HG03571 (cell line): ENCODE results near the gene NHLRC4.

Experiments used
- ATAC-seq: cut with Tn5 transposase; IDR thresholded peaks from one replicate; pipeline ENCODE4 v1.9.1; 2021; ENCODE audit not compliant: unreplicated experiment

Gene NHLRC4

GRCh38 chr16:565419-566330, 1.1 kb upstream of the NHLRC4 start:
- no peak for ATAC-seq

GRCh38 chr16:567373-568256, 810 bp downstream of the NHLRC4 start:
- ATAC-seq, result no peak

GRCh38 chr16:568401-569258, 1.8 kb downstream of the NHLRC4 start:
- no peak for ATAC-seq

GRCh38 chr16:569445-570254, 2.8 kb downstream of the NHLRC4 start, which contains the start of gene PIGQ:
TSS of gene PIGQ (plus strand) at chr16:569968. CDS start at chr16:574075, 4,107 bp downstream.
- ATAC-seq, result no peak

GRCh38 chr16:572865-573650, 6.3 kb downstream of the NHLRC4 start:
- ATAC-seq, result no peak

- no peak for ATAC-seq
Measured at GRCh38 chr16:574021-574760, 7.4 kb downstream of the NHLRC4 start.

- no peak for ATAC-seq
Measured at GRCh38 chr16:575354-576196, 8.8 kb downstream of the NHLRC4 start.

GRCh38 chr16:576197-576822, 9.5 kb downstream of the NHLRC4 start:
- no peak for ATAC-seq

GRCh38 chr16:576823-577201, 10.0 kb downstream of the NHLRC4 start:
- no peak for ATAC-seq

GRCh38 chr16:577796-578195, 11.0 kb downstream of the NHLRC4 start:
- ATAC-seq, result no peak

- peak; percentile 7 for ATAC-seq
Measured at GRCh38 chr16:578232-578869, 11.5 kb downstream of the NHLRC4 start.

GRCh38 chr16:578870-579405, 12.1 kb downstream of the NHLRC4 start:
- peak; percentile 41 for ATAC-seq

- no peak for ATAC-seq
Measured at GRCh38 chr16:580141-580945, 13.5 kb downstream of the NHLRC4 start.

- ATAC-seq, result no peak
Measured at GRCh38 chr16:580946-581498, 14.2 kb downstream of the NHLRC4 start.

GRCh38 chr16:582218-582613, 15.4 kb downstream of the NHLRC4 start:
- no peak for ATAC-seq
